Hepatic stellate cell (primary cell): ENCODE results near the gene CDS1.
"Not testable (repeated sequence)": the region's sequence is repeated elsewhere in the genome, so short reads cannot be mapped to it uniquely, and the experiment has no call there.

Source experiments
- DNase-seq: peaks from one replicate; pipeline ENCODE4 v3.0.0; 2011; ENCODE audit warnings: low spot score

Gene CDS1

GRCh38 chr4:84673475-84674240 lies 90.7 kb downstream of the CDS1 start:
- DNase-seq: peak; percentile 74

- DNase-seq: no peak
Observed at GRCh38 chr4:84677093-84677492, 94.2 kb downstream of the CDS1 start.

- no peak for DNase-seq
Observed at GRCh38 chr4:84677995-84678394, 95.1 kb downstream of the CDS1 start.

- no peak for DNase-seq
Observed at GRCh38 chr4:84678976-84679744, 96.2 kb downstream of the CDS1 start.

- no peak for DNase-seq
Observed at GRCh38 chr4:84680956-84681355, 98.0 kb downstream of the CDS1 start.

GRCh38 chr4:84681486-84682274 lies 98.8 kb downstream of the CDS1 start:
- DNase-seq: peak; percentile 63

- not testable (repeated sequence) for DNase-seq
Observed at GRCh38 chr4:84682661-84683060, 99.7 kb downstream of the CDS1 start.

- no peak for DNase-seq
Observed at GRCh38 chr4:84683064-84683850, 100.3 kb downstream of the CDS1 start.

- DNase-seq: no peak
Observed at GRCh38 chr4:84684361-84684760, 101.4 kb downstream of the CDS1 start.

GRCh38 chr4:84685105-84685504 lies 102.2 kb downstream of the CDS1 start:
- DNase-seq: no peak

- DNase-seq: no peak
Observed at GRCh38 chr4:84688605-84689004, 105.7 kb downstream of the CDS1 start.

- DNase-seq: no peak
Observed at GRCh38 chr4:84689197-84689596, 106.3 kb downstream of the CDS1 start.

GRCh38 chr4:84690481-84690880 lies 107.6 kb downstream of the CDS1 start:
- no peak for DNase-seq

- peak; percentile 81 for DNase-seq
Observed at GRCh38 chr4:84691170-84691691, 108.3 kb downstream of the CDS1 start.

GRCh38 chr4:84691800-84692199 lies 108.9 kb downstream of the CDS1 start:
- DNase-seq: no peak

- no peak for DNase-seq
Observed at GRCh38 chr4:84697159-84697558, 114.2 kb downstream of the CDS1 start.

GRCh38 chr4:84697615-84698201 lies 114.8 kb downstream of the CDS1 start:
- peak; percentile 6 for DNase-seq

- no peak for DNase-seq
Observed at GRCh38 chr4:84699001-84699671, 116.2 kb downstream of the CDS1 start.
